Left ventricle myocardium inferior (tissue), 1 donor: Measurements from ENCODE around the gene DCAF7. TPM values are rescaled to one million over a fixed set of nuclear protein-coding genes. Genes with fewer than 3 reads are reported as not detected.
A peak's percentile ranks its signal among the peaks of the same experiment; 100 is the strongest.

Experiments used
- DNase-seq: peaks from one replicate; pipeline ENCODE4 v3.0.0-alpha.2; 2020
- H3K27ac ChIP-seq: fragments of 200-600 bp; replicated peaks from 2 replicates; pipeline ENCODE4 v1.8.0; 2021
- H3K27me3 ChIP-seq: fragments of 200-600 bp; 2 replicates; pipeline ENCODE4 v1.8.0; 2021; ENCODE audit warnings: low read depth
- H3K36me3 ChIP-seq: fragments of 200-600 bp; 2 replicates; pipeline ENCODE4 v1.8.0; 2021
- H3K4me1 ChIP-seq: fragments of 200-600 bp; 2 replicates; pipeline ENCODE4 v1.8.0; 2021
- H3K4me3 ChIP-seq: fragments of 200-600 bp; 2 replicates; pipeline ENCODE4 v1.8.0; 2021; ENCODE audit warnings: mild to moderate bottlenecking, moderate library complexity
- H3K9me3 ChIP-seq: fragments of 200-600 bp; replicated peaks from 2 replicates; pipeline ENCODE4 v1.8.0; 2021
- CTCF ChIP-seq: fragments of 200-600 bp; IDR thresholded peaks from 2 replicates; pipeline ENCODE4 v1.8.0; 2021; ENCODE audit warnings: antibody characterized with exemption, mild to moderate bottlenecking, borderline replicate concordance
- intact Hi-C: fragments of 100-400 bp; cut with micrococcal nuclease; formaldehyde crosslinking; loops from one replicate; pipeline ENCODE4 v1.11.0; 2022
- long read RNA-seq: library from polyadenylated mRNA; unstranded; transcript quantifications from one replicate; pipeline ENCODE4 v2.0.0, GENCODE V29; 2021
- total RNA-seq: library from RNA; stranded (reverse); fragmentation: NEBNext Ultra II Directional; extraction: Animal tissue kit (Norgen Biotek cat#: 25700); gene quantifications from one replicate; pipeline ENCODE4 v1.2.1, GENCODE V29; 2021
- donor health status: DM: no; HTN: yes; CAD: no; lungs with severe emphysema.

Gene DCAF7, protein sequence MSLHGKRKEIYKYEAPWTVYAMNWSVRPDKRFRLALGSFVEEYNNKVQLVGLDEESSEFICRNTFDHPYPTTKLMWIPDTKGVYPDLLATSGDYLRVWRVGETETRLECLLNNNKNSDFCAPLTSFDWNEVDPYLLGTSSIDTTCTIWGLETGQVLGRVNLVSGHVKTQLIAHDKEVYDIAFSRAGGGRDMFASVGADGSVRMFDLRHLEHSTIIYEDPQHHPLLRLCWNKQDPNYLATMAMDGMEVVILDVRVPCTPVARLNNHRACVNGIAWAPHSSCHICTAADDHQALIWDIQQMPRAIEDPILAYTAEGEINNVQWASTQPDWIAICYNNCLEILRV
- total RNA-seq, result 45.7 TPM
- long read RNA-seq, full-length matches to known transcripts, result 6 of 91 reads
- long read RNA-seq, partial matches to known transcripts, result 2 of 91 reads
- long read RNA-seq, other reads (novel, unspliced or antisense), result 83 of 91 reads

GRCh38 chr17:63549946-63550816, at the start of gene DCAF7:
Gene DCAF7, plus strand, starts transcription at chr17:63550477. Its CDS starts 201 bp downstream, at chr17:63550678.
- Histone ChIP-seq H3K4me1 (peaks cover 58% of the 10 kb centered on the region), H3K36me3 (no peaks in the 10 kb centered on the region), H3K9me3 (no peaks in the 10 kb centered on the region), H3K4me3 (peak within 1 kb of the TSS; percentile 96), H3K27me3 (no peaks in the 10 kb centered on the region), H3K27ac (peak within 1 kb of the TSS; percentile 93)
- no peak for TF ChIP-seq CTCF
- DNase-seq, result peak; percentile 99
- intact Hi-C loops, result no loop called here

DNA sequence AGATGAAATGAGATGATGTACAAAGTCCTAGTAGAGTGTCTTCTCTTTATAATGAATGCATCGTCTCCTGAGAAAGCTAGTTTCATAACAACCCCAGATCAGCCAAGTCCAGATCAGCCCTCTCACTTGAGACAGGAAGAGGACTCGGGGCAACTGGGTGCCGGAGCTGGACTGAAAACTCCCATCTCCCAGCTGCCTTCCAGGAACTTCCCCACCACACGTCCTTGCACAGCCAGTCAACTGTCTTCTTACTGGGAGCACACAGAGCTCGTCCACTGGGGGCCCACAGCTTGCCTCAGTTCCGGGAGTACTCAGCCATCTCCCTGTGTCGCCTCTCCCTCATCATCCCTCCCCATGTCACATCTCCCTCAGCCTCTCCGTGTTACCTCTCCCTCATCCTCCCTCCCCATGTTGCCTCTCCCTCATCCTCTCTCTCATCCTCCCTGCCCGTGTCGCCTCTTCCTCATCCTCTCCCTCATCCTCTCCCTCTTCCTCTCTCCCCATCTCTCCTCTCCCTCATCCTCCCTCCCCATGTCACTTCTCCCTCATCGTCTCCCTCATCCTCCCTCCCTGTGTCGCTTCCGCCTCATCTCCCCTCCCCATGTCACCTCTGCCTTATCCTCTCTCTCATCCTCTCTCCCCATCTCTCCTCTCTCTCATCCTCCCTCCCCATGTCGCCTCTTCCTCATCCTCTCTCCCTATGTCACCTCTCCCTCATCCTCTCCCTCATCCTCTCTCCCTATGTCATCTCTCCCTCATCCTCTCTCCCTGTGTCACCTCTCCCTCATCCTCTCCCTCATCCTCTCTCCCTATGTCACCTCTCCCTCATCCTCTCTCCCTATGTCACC, 49.5 kb upstream of the DCAF7 start:
- H3K27me3 ChIP-seq, result peaks cover 39% of the 10 kb centered on the region
- no peaks in the 10 kb centered on the region for H3K9me3 ChIP-seq

GRCh38 chr17:63503341-63503705, 47.0 kb upstream of the DCAF7 start:
- Histone ChIP-seq H3K9me3 (no peaks in the 10 kb centered on the region), H3K27me3 (peaks cover 65% of the 10 kb centered on the region), H3K36me3 (no peaks in the 10 kb centered on the region), H3K4me1 (no peaks in the 10 kb centered on the region), H3K27ac (no peak overlapping the region), H3K4me3 (no peak overlapping the region)
- intact Hi-C loops, result no loop called here
- DNase-seq, result no peak
- TF ChIP-seq CTCF, result no peak

More for the DNA sequence above, 49.5 kb upstream of the DCAF7 start:
- Histone ChIP-seq H3K4me1 (no peaks in the 10 kb centered on the region), H3K4me3 (no peak overlapping the region), H3K27ac (no peak overlapping the region), H3K36me3 (no peaks in the 10 kb centered on the region)
- intact Hi-C loops, result no loop called here
- no peak for DNase-seq
- no peak for TF ChIP-seq CTCF

GRCh38 chr17:63504261-63504660, 46.0 kb upstream of the DCAF7 start:
- Histone ChIP-seq H3K9me3 (no peaks in the 10 kb centered on the region), H3K27ac (no peak overlapping the region), H3K4me1 (no peaks in the 10 kb centered on the region), H3K4me3 (no peak overlapping the region), H3K36me3 (no peaks in the 10 kb centered on the region), H3K27me3 (peaks cover 73% of the 10 kb centered on the region)
- DNase-seq, result no peak
- intact Hi-C loops, result no loop called here
- TF ChIP-seq CTCF, result no peak

DNA sequence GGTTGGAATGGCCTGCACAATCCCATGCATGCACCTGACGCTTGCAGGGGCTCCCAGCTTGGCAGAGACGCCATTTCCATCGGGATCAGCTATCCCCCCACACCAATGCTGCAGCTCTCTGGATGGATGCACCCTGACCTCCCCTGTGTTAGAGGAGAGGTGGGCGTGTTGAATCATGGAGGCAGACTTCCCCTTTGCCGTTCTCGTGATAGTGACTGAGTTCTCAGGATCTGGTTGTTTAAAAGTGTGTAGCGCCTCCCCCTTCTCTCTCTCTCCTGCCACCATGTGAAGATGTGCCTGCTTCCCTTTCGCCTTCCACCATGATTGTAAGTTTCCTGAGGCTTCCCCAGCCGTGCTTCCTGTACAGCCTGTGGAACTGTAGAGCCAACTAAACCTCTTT, 44.9 kb upstream of the DCAF7 start:
- DNase-seq, result no peak

More for the DNA sequence above, 44.9 kb upstream of the DCAF7 start:
- H3K9me3 ChIP-seq, result no peaks in the 10 kb centered on the region
- no peak overlapping the region for H3K4me3 ChIP-seq
- no peak for TF ChIP-seq CTCF
- H3K4me1 ChIP-seq, result no peaks in the 10 kb centered on the region
- peaks cover 76% of the 10 kb centered on the region for H3K27me3 ChIP-seq
- no peaks in the 10 kb centered on the region for H3K36me3 ChIP-seq
- no peak overlapping the region for H3K27ac ChIP-seq
- intact Hi-C loops, result no loop called here
